Smooth muscle cell (in vitro differentiated cells): ENCODE measurements around the gene NOSTRIN. TPM values are rescaled to one million over a fixed set of nuclear protein-coding genes. Genes with fewer than 3 reads are reported as not detected.
"Not testable (repeated sequence)": the region's sequence is repeated elsewhere in the genome, so short reads cannot be mapped to it uniquely, and the experiment has no call there.

ENCODE experiments used
- DNase-seq: peaks from one replicate; lab custom pipeline; 2025; ENCODE audit not compliant: unreplicated experiment; lab: John Stamatoyannopoulos, UW
- H2AFZ ChIP-seq: fragments of 200-600 bp; sonication (generic); 2 replicates; pipeline ENCODE4 v1.6.0; 2016; ENCODE audit warnings: antibody characterized with exemption, low read depth, mild to moderate bottlenecking
- H3F3A ChIP-seq: fragments of 200-600 bp; sonication (generic); 2 replicates; pipeline ENCODE4 v1.6.0; 2017; ENCODE audit warnings: antibody characterized with exemption, low read depth
- H3K27ac ChIP-seq: fragments of 200-600 bp; sonication (generic); 2 replicates; pipeline ENCODE4 v1.5.1; 2016; ENCODE audit warnings: low read depth, mild to moderate bottlenecking
- H3K27me3 ChIP-seq: fragments of 200-600 bp; sonication (generic); 2 replicates; pipeline ENCODE4 v1.6.1; 2016; ENCODE audit warnings: low read depth, mild to moderate bottlenecking
- H3K36me3 ChIP-seq: fragments of 200-600 bp; sonication (generic); 2 replicates; pipeline ENCODE4 v1.5.1; 2016; ENCODE audit warnings: low read depth
- H3K4me1 ChIP-seq: fragments of 200-600 bp; sonication (generic); 2 replicates; pipeline ENCODE4 v1.5.1; 2016; ENCODE audit warnings: low read depth
- H3K4me2 ChIP-seq: fragments of 200-600 bp; sonication (generic); 2 replicates; pipeline ENCODE4 v1.6.0; 2016; ENCODE audit warnings: mild to moderate bottlenecking
- H3K4me3 ChIP-seq: fragments of 200-600 bp; sonication (generic); 2 replicates; pipeline ENCODE4 v1.5.1; 2016; ENCODE audit warnings: mild to moderate bottlenecking
- H3K79me2 ChIP-seq: fragments of 200-600 bp; sonication (generic); 2 replicates; pipeline ENCODE4 v1.6.0; 2016; ENCODE audit warnings: low read depth, mild to moderate bottlenecking
- H3K9ac ChIP-seq: fragments of 200-600 bp; sonication (generic); 2 replicates; pipeline ENCODE4 v1.6.0; 2016; ENCODE audit warnings: low read depth
- H3K9me3 ChIP-seq: fragments of 200-600 bp; sonication (generic); replicated peaks from 2 replicates; pipeline ENCODE4 v1.5.1; 2016; ENCODE audit warnings: low read depth
- H4K20me1 ChIP-seq: fragments of 200-600 bp; sonication (generic); 2 replicates; pipeline ENCODE4 v1.6.0; 2016; ENCODE audit warnings: low read depth
- CTCF ChIP-seq: fragments of 200-600 bp; sonication (generic); IDR thresholded peaks from 2 replicates; pipeline ENCODE4 v1.5.1; 2017; ENCODE audit warnings: borderline replicate concordance, mild to moderate bottlenecking, antibody characterized with exemption; ENCODE audit not compliant: insufficient read depth, poor library complexity, severe bottlenecking
- WGBS: methylation state at CpG from one replicate; pipeline ENCODE4 v1.1.7; 2016; ENCODE audit warnings: low lambda C conversion rate; 5-methylcytosine and 5-hydroxymethylcytosine counted together
- polyA plus RNA-seq: library from polyadenylated mRNA; unstranded; fragments of >200 nt; fragmentation: Nextera tagmentation; extraction: Ambion mirVana; gene quantifications from 2 replicates; pipeline ENCODE4 v1.2.1, GENCODE V29; 2016
- total RNA-seq: library from RNA; depleted of rRNA; stranded (reverse); fragments of >200 nt; gene quantifications from 2 replicates; pipeline ENCODE4 v1.2.3, GENCODE V29; 2014

Gene NOSTRIN
- total and polyA plus RNA-seq, 2 experiments from 2014 or later: 0.10 TPM; not detected in 1

GRCh38 chr2:168874368-168875054, 72.1 kb downstream of the NOSTRIN start:
- Histone ChIP-seq H3K4me1 (no peaks in the 10 kb centered on the region), H3K9me3 (no peaks in the 10 kb centered on the region), H2AFZ (no peak overlapping the region), H3K36me3 (no peaks in the 10 kb centered on the region), H3K27ac (no peak overlapping the region), H3K9ac (no peak overlapping the region), H3K4me3 (no peak overlapping the region), H3K4me2 (no peak overlapping the region), H3F3A (no peaks in the 10 kb centered on the region), H4K20me1 (no peaks in the 10 kb centered on the region), H3K79me2 (no peaks in the 10 kb centered on the region), H3K27me3 (no peaks in the 10 kb centered on the region)
- no peak for DNase-seq
- TF ChIP-seq CTCF: no peak
- 96% methylated on average over 6 of the region's 6 CpGs for WGBS

GRCh38 chr2:168882163-168882562, 79.7 kb downstream of the NOSTRIN start:
- not testable (repeated sequence) for H3K27ac ChIP-seq, H4K20me1 ChIP-seq, H3K4me3 ChIP-seq, H2AFZ ChIP-seq, H3K9ac ChIP-seq, H3K27me3 ChIP-seq, H3K4me1 ChIP-seq, H3K79me2 ChIP-seq, H3F3A ChIP-seq, H3K36me3 ChIP-seq, H3K9me3 ChIP-seq, H3K4me2 ChIP-seq, DNase-seq
- WGBS: 98% methylated on average over 12 of the region's 12 CpGs

- 100% methylated on average over 1 of the region's 1 CpG for whole genome bisulfite sequencing
- H3K9me3 ChIP-seq: no peaks in the 10 kb centered on the region
- H3K27me3 ChIP-seq: no peaks in the 10 kb centered on the region
- no peak overlapping the region for H3K27ac ChIP-seq
- no peak overlapping the region for H2AFZ ChIP-seq
- H3K4me2 ChIP-seq: no peak overlapping the region
- no peaks in the 10 kb centered on the region for H3F3A ChIP-seq
- peaks cover 3% of the 10 kb centered on the region for H3K4me1 ChIP-seq
- H3K4me3 ChIP-seq: no peak overlapping the region
- TF ChIP-seq CTCF: no peak
- H3K36me3 ChIP-seq: no peaks in the 10 kb centered on the region
- no peak overlapping the region for H3K9ac ChIP-seq
- H3K79me2 ChIP-seq: no peaks in the 10 kb centered on the region
- no peak for DNase-seq
- H4K20me1 ChIP-seq: no peaks in the 10 kb centered on the region
These were observed 82.5 kb downstream of the NOSTRIN start for GRCh38 chr2:168884975-168885374.

GRCh38 chr2:168889635-168890005, 87.2 kb downstream of the NOSTRIN start:
- Histone ChIP-seq H3K36me3 (no peaks in the 10 kb centered on the region), H3K79me2 (no peaks in the 10 kb centered on the region), H3K9ac (peak overlapping the region; percentile 54), H2AFZ (peak overlapping the region; percentile 96), H3K4me1 (peaks cover 3% of the 10 kb centered on the region), H4K20me1 (no peaks in the 10 kb centered on the region), H3K4me3 (peak overlapping the region; percentile 80), H3K4me2 (peak overlapping the region; percentile 97), H3K27me3 (no peaks in the 10 kb centered on the region), H3K27ac (no peak overlapping the region), H3K9me3 (no peaks in the 10 kb centered on the region), H3F3A (no peaks in the 10 kb centered on the region)
- WGBS: 18% methylated on average over 3 of the region's 3 CpGs
- no peak for DNase-seq
- no peak for TF ChIP-seq CTCF
